Measurements from ENCODE around the gene ACSL6. TPM values are rescaled to one million over a fixed set of nuclear protein-coding genes. Genes with fewer than 3 reads are reported as not detected.

The ACSL6 gene
- total RNA-seq, 6 donors from 2014 or later = 0.61 to 1.2 (median 0.74) TPM; not detected in 1

DNA sequence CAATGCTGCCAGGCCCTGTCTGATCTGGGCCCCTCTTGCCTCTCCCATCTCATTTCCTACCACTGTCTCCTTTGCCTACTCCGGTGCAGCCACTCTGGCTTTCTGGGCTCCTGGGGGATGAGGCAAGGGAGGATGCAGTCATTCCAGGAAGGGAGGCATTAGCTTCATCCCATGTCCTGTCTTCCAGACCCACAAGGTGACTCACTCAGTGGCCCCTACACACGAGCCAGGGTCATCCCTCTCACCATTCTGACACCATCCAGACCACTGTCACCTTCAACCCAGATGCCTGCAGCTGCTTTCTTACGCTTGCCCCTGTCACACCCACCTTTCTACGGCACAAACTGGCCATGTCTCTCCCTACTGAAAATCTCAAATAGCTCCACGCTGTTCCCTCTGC lies 19.1 kb downstream of the ACSL6 start:
- H3K4me1 ChIP-seq = peaks cover 5 to 13% (median 6%) of the 10 kb centered on the region in 4 donors
- no peak for ATAC-seq (ENCODE audit: low FRiP score in 2 of 2)
- H3K4me3 ChIP-seq = no peak overlapping the region
- WGBS, 2 donors = 84 to 94% methylated on average over 5 of the region's 5 CpGs
- H3K27ac ChIP-seq = no peak overlapping the region
- no peaks in the 10 kb centered on the region for H3K36me3 ChIP-seq
- H3K9me3 ChIP-seq = no peaks in the 10 kb centered on the region
- DNase-seq = no peak
- no peak for TF ChIP-seq EP300 (IDR thresholded peaks at IDR 0.05)
- TF ChIP-seq POLR2AphosphoS5 (IDR thresholded peaks at IDR 0.05) = no peak
- TF ChIP-seq, protein P1, sequence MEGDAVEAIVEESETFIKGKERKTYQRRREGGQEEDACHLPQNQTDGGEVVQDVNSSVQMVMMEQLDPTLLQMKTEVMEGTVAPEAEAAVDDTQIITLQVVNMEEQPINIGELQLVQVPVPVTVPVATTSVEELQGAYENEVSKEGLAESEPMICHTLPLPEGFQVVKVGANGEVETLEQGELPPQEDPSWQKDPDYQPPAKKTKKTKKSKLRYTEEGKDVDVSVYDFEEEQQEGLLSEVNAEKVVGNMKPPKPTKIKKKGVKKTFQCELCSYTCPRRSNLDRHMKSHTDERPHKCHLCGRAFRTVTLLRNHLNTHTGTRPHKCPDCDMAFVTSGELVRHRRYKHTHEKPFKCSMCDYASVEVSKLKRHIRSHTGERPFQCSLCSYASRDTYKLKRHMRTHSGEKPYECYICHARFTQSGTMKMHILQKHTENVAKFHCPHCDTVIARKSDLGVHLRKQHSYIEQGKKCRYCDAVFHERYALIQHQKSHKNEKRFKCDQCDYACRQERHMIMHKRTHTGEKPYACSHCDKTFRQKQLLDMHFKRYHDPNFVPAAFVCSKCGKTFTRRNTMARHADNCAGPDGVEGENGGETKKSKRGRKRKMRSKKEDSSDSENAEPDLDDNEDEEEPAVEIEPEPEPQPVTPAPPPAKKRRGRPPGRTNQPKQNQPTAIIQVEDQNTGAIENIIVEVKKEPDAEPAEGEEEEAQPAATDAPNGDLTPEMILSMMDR (IDR thresholded peaks at IDR 0.05) = no peak
- TF ChIP-seq POLR2A (IDR thresholded peaks at IDR 0.05) = no peak
- H3K27me3 ChIP-seq = no peaks in the 10 kb centered on the region

DNA sequence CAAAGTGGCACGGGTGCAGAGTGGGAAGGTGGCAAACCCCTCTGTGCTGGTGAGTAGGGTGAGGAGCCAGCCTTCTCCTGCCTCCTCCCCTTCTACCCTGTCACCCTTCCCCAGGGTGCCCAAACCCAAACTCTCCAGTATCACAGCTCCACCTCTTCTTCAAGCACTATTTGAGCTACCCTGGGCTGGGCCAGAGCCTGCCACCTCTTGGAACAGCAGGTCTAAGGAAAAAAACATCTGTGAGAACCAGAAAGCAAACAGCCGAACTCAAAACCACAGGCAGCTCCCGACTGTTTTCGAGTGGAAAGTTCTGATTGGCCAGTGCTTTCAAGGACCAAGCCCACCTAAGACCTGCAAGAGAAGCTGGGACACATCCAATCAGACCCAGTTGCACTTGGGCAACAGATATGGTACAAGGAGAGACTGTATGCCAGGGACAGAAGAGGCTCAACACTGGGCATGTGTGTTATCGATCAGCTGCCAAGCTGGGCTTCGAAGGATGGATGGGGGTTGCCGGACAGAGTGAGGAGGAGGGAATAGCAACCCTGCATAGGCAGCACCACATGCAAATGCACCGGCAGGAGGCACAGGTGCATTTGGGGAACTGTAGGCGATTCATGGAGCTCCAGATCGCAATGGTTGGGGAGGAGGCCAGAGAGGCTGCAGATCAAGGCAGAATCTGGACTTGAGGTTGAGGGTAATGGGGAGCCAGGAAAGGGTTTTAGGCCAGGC lies 19.7 kb downstream of the ACSL6 start:
- Histone ChIP-seq H3K27me3 (no peaks in the 10 kb centered on the region), H3K27ac (no peak overlapping the region), H3K4me1 (peaks cover 0 to 8% (median 2%) of the 10 kb centered on the region in 4 donors), H3K9me3 (no peaks in the 10 kb centered on the region), H3K4me3 (no peak overlapping the region), H3K36me3 (no peaks in the 10 kb centered on the region)
- no peak for ATAC-seq (ENCODE audit: low FRiP score in 2 of 2)
- no peak for DNase-seq
- no peak for TF ChIP-seq POLR2AphosphoS5 (IDR thresholded peaks at IDR 0.05)
- TF ChIP-seq POLR2A (IDR thresholded peaks at IDR 0.05) = no peak
- TF ChIP-seq, protein P1 (IDR thresholded peaks at IDR 0.05) = no peak
- no peak for TF ChIP-seq EP300 (IDR thresholded peaks at IDR 0.05)
- 57 to 76% methylated on average over 10 of the region's 10 CpGs for WGBS, 2 donors

DNA sequence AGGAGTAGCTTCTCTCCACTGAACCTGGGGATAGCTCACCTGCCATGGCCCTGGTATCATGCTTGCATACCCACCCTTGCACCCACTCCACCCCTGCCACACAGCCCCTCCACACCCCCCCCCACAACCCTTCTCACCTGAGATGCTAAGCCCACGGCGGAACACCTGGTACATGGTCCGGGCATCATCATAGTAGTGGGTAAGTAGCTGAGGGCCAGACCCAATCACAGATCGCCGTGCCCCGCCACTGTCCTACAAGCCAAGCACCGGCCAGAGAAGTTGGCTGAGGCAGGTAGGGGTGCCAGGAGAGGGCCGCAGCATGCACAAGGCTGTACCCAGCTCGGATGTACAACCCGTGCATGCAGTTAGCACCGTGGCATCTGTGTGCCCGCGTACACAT lies 20.7 kb downstream of the ACSL6 start:
- H3K9me3 ChIP-seq = no peaks in the 10 kb centered on the region
- no peak for DNase-seq
- H3K4me3 ChIP-seq = no peak overlapping the region
- ATAC-seq (ENCODE audit: low FRiP score in 2 of 2) = no peak
- H3K4me1 ChIP-seq = peaks cover 0 to under 1% (median 0%) of the 10 kb centered on the region in 4 donors
- no peak overlapping the region for H3K27ac ChIP-seq
- WGBS, 2 donors = 92 to 93% methylated on average over 7 to 13 of the region's 13 CpGs
- H3K27me3 ChIP-seq = no peaks in the 10 kb centered on the region
- no peak for TF ChIP-seq POLR2AphosphoS5 (IDR thresholded peaks at IDR 0.05)
- TF ChIP-seq POLR2A (IDR thresholded peaks at IDR 0.05) = no peak
- no peak for TF ChIP-seq EP300 (IDR thresholded peaks at IDR 0.05)
- TF ChIP-seq, protein P1 (IDR thresholded peaks at IDR 0.05) = no peak
- no peaks in the 10 kb centered on the region for H3K36me3 ChIP-seq

DNA sequence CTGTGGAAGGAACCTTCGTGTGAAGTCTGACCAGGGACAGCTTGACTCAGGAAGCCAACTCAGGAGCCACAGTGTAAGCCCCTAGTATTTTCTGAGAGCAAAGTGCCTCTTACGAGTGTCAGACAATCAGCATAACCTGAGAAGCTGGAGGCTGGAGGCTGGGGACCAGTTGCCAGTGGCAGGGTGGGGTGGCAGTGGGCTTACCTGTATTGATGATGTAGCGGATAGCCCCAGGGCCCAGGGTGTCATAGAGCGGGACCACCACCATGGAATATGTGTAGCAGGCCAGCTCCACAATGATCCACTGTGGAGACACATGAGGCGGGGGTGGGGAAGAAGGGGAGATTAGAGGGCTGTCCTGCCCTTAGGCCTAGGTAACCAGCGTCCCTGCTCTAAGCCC lies 22.9 kb downstream of the ACSL6 start:
- Histone ChIP-seq H3K4me3 (no peak overlapping the region), H3K27me3 (no peaks in the 10 kb centered on the region), H3K36me3 (no peaks in the 10 kb centered on the region), H3K4me1 (no peaks in the 10 kb centered on the region), H3K9me3 (no peaks in the 10 kb centered on the region), H3K27ac (no peak overlapping the region)
- TF ChIP-seq, protein P1 (IDR thresholded peaks at IDR 0.05) = no peak
- no peak for TF ChIP-seq POLR2AphosphoS5 (IDR thresholded peaks at IDR 0.05)
- TF ChIP-seq POLR2A (IDR thresholded peaks at IDR 0.05) = no peak
- DNase-seq (no peak), ATAC-seq (ENCODE audit: low FRiP score in 2 of 2) (no peak)
- 92 to 97% methylated on average over 6 of the region's 6 CpGs for WGBS, 2 donors

DNA sequence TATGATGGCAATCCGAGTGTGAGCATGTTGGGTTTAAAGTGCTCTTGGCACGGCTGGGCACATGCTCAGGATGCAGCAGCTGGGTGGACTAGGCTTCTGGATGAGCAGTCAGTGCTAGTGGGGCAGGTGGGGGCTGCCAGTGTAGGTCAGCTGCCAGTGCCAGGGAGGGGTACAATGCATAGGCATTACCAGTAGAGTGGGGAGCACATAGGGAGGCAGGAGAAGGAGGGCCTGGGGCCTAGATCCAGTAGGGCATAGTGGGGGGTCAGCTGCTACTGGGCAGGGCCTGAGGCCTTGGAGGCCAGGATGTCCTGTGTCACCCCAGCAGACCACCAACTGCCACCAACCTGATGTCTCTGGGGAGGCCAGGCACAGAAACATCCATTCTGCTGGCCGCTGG lies 24.2 kb downstream of the ACSL6 start:
- Histone ChIP-seq H3K27ac (no peak overlapping the region), H3K9me3 (no peaks in the 10 kb centered on the region), H3K4me3 (no peak overlapping the region), H3K36me3 (no peaks in the 10 kb centered on the region), H3K27me3 (no peaks in the 10 kb centered on the region), H3K4me1 (no peaks in the 10 kb centered on the region)
- DNase-seq (no peak), ATAC-seq (ENCODE audit: low FRiP score in 2 of 2) (no peak)
- 89 to 93% methylated on average over 2 to 3 of the region's 3 CpGs for WGBS, 2 donors
- no peak for TF ChIP-seq POLR2AphosphoS5 (IDR thresholded peaks at IDR 0.05)
- TF ChIP-seq POLR2A (IDR thresholded peaks at IDR 0.05) = no peak
- TF ChIP-seq EP300 (IDR thresholded peaks at IDR 0.05) = no peak
- TF ChIP-seq, protein P1 (IDR thresholded peaks at IDR 0.05) = no peak
